H1 (cell line): ENCODE data around the gene ARHGAP26. TPM values are rescaled to one million over a fixed set of nuclear protein-coding genes. Genes with fewer than 3 reads are reported as not detected.

Experiments
- CTCF ChIA-PET: fragments of 300-600 bp; sonication (Branson Sonifier 250); formaldehyde crosslinking; loops from one replicate; lab custom pipeline; 2021; ENCODE audit not compliant: partially characterized antibody; lab: Charles Lee
- POLR2A ChIA-PET: fragments of 300-600 bp; sonication (Branson Sonifier 250); formaldehyde crosslinking; loops from one replicate; lab custom pipeline; 2021; ENCODE audit warnings: inconsistent platforms; ENCODE audit not compliant: partially characterized antibody; lab: Charles Lee
- DNase-seq, 2 experiments: peaks; one replicate each; pipeline versions ENCODE4 v3.0.0 to v3.0.0-alpha.2; 2010 to 2022; ENCODE audit warnings: low spot score in 2 of 2, low read depth in 1 of 2, mixed read lengths in 1 of 2
- FAIRE-seq: peaks from 2 replicates; lab custom pipeline; 2011; peaks lifted over from hg19 to GRCh38; lab: Jason Lieb, UNC
- H2AFZ ChIP-seq: 2 replicates; pipeline ENCODE4 v1.8.1; 2012; ENCODE audit warnings: low read length, inconsistent platforms
- H2AK5ac ChIP-seq: 2 replicates; pipeline ENCODE4 v1.6.1; 2013; ENCODE audit warnings: low read depth, low read length
- H2BK120ac ChIP-seq: replicated peaks from 2 replicates; pipeline ENCODE3; 2013; ENCODE audit warnings: low read depth, low read length, inconsistent platforms
- H2BK12ac ChIP-seq: 2 replicates; pipeline ENCODE4 v1.6.1; 2013; ENCODE audit warnings: low read depth, low read length
- H2BK15ac ChIP-seq: 2 replicates; pipeline ENCODE4 v1.6.1; 2013; ENCODE audit warnings: low read length
- H2BK20ac ChIP-seq: 2 replicates; pipeline ENCODE4 v1.6.1; 2013; ENCODE audit warnings: low read length
- H2BK5ac ChIP-seq: 2 replicates; pipeline ENCODE4 v1.6.1; 2013; ENCODE audit warnings: low read depth, low read length
- H3K14ac ChIP-seq: 2 replicates; pipeline ENCODE4 v1.6.1; 2013; ENCODE audit warnings: inconsistent platforms; ENCODE audit not compliant: insufficient read length
- H3K18ac ChIP-seq: 2 replicates; pipeline ENCODE4 v1.6.1; 2013; ENCODE audit warnings: low read length; ENCODE audit errors: extremely low read depth
- H3K23ac ChIP-seq: 2 replicates; pipeline ENCODE4 v1.6.1; 2013; ENCODE audit warnings: inconsistent platforms; ENCODE audit not compliant: insufficient read length
- H3K23me2 ChIP-seq: 2 replicates; pipeline ENCODE4 v1.6.1; 2013; ENCODE audit warnings: low read depth, low read length
- H3K27ac ChIP-seq: 2 replicates; pipeline ENCODE4 v1.6.1; 2011; ENCODE audit warnings: low read depth, low read length, inconsistent platforms
- H3K27me3 ChIP-seq, 4 experiments: replicated peaks in 1 of 4; 1 replicate in 1 of 4; 2 replicates in 3 of 4; pipeline versions ENCODE4 v1.6.1 to v1.8.1; 2011 to 2013; ENCODE audit warnings: low read length in 3 of 4, mild to moderate bottlenecking in 3 of 4, inconsistent platforms in 2 of 4, mixed read lengths in 2 of 4, moderate library complexity in 1 of 4; ENCODE audit not compliant: control insufficient read depth in 3 of 4, insufficient read depth in 3 of 4; ENCODE audit errors: extremely low read depth in 1 of 4
- H3K36me3 ChIP-seq, 4 experiments: 2 replicates each; pipeline versions ENCODE4 v1.6.1 to v1.8.1; 2011 to 2013; ENCODE audit warnings: mild to moderate bottlenecking in 4 of 4, low read length in 3 of 4, moderate library complexity in 2 of 4, control low read depth in 1 of 4, inconsistent platforms in 1 of 4; ENCODE audit not compliant: insufficient read depth in 4 of 4, control insufficient read depth in 2 of 4
- H3K4ac ChIP-seq: replicated peaks from 2 replicates; pipeline ENCODE3; 2013; ENCODE audit warnings: low read length, low read depth, mixed read lengths, inconsistent platforms; ENCODE audit not compliant: insufficient read length
- H3K4me1 ChIP-seq, 4 experiments: replicated peaks in 1 of 4; 1 replicate in 1 of 4; 2 replicates in 3 of 4; pipeline versions ENCODE4 v1.6.1 to v1.8.1; 2011 to 2013; ENCODE audit warnings: low read length in 3 of 4, inconsistent platforms in 2 of 4, mixed read lengths in 1 of 4; ENCODE audit not compliant: insufficient read depth in 4 of 4, control insufficient read depth in 3 of 4
- H3K4me2 ChIP-seq, 2 experiments: 2 replicates each; pipeline versions ENCODE4 v1.6.1 to v1.8.1; 2011 to 2013; ENCODE audit warnings: low read depth in 2 of 2, low read length in 2 of 2, control low read depth in 1 of 2, inconsistent platforms in 1 of 2, mild to moderate bottlenecking in 1 of 2; ENCODE audit not compliant: insufficient read depth in 1 of 2
- H3K4me3 ChIP-seq, 4 experiments: fragments of 200-600, 300-600 bp in 1 of 4; sonication (generic), shearing (Covaris generic), sonication (Bioruptor Twin) in 1 of 4; 2 replicates each; pipeline versions ENCODE4 v1.5.1 to v1.8.1; 2011 to 2016; ENCODE audit warnings: low read length in 4 of 4, low read depth in 3 of 4, control low read depth in 2 of 4, inconsistent platforms in 2 of 4, mild to moderate bottlenecking in 2 of 4, mixed read lengths in 1 of 4, moderate library complexity in 1 of 4; ENCODE audit not compliant: insufficient read depth in 2 of 4; ENCODE audit errors: extremely low read depth in 1 of 4
- H3K56ac ChIP-seq: replicated peaks from 2 replicates; pipeline ENCODE3; 2013; ENCODE audit warnings: low read depth, mild to moderate bottlenecking, mixed read lengths, low read length, inconsistent platforms; ENCODE audit not compliant: insufficient read length
- H3K79me1 ChIP-seq: 2 replicates; pipeline ENCODE4 v1.6.1; 2013; ENCODE audit warnings: low read depth, low read length, control low read depth
- H3K79me2 ChIP-seq, 2 experiments: 2 replicates each; pipeline versions ENCODE4 v1.6.1 to v1.8.1; 2012 to 2013; ENCODE audit warnings: low read length in 2 of 2, mild to moderate bottlenecking in 2 of 2, inconsistent platforms in 1 of 2; ENCODE audit not compliant: insufficient read depth in 2 of 2, control insufficient read depth in 1 of 2
- H3K9ac ChIP-seq, 4 experiments: replicated peaks in 1 of 4; 1 replicate in 1 of 4; 2 replicates in 3 of 4; pipeline versions ENCODE4 v1.6.1 to v1.8.1; 2011 to 2013; ENCODE audit warnings: low read depth in 3 of 4, low read length in 3 of 4, control low read depth in 2 of 4, mild to moderate bottlenecking in 2 of 4, moderate library complexity in 2 of 4, inconsistent platforms in 1 of 4; ENCODE audit errors: extremely low read depth in 1 of 4
- H3K9me3 ChIP-seq, 2 experiments: 2 replicates each; pipeline versions ENCODE4 v1.6.1 to v1.8.1; 2012 to 2013; ENCODE audit warnings: mild to moderate bottlenecking in 2 of 2, moderate library complexity in 2 of 2, control low read depth in 1 of 2, inconsistent platforms in 1 of 2, low read depth in 1 of 2, low read length in 1 of 2, mixed read lengths in 1 of 2; ENCODE audit not compliant: insufficient read depth in 2 of 2
- H4K20me1 ChIP-seq, 2 experiments: replicated peaks in 1 of 2; 2 replicates each; pipeline versions ENCODE3 to v1.8.1; 2011 to 2013; ENCODE audit warnings: inconsistent platforms in 2 of 2, low read length in 2 of 2, mild to moderate bottlenecking in 1 of 2; ENCODE audit not compliant: insufficient read depth in 2 of 2, control insufficient read depth in 1 of 2
- H4K5ac ChIP-seq: 2 replicates; pipeline ENCODE4 v1.6.1; 2013; ENCODE audit warnings: low read length, low read depth, mixed read lengths, inconsistent platforms; ENCODE audit not compliant: insufficient read length
- H4K8ac ChIP-seq: 2 replicates; pipeline ENCODE4 v1.8.0; 2013; ENCODE audit warnings: mild to moderate bottlenecking, moderate library complexity, low read length, inconsistent platforms; ENCODE audit not compliant: insufficient read depth; ENCODE audit errors: extremely low read depth
- H4K91ac ChIP-seq: replicated peaks from 2 replicates; pipeline ENCODE3; 2013; ENCODE audit warnings: low read length, mixed read lengths, inconsistent platforms; ENCODE audit not compliant: insufficient read length
- BACH1 ChIP-seq: IDR thresholded peaks from 2 replicates; pipeline ENCODE4 v1.6.1; 2012; ENCODE audit warnings: low read length, improper control_type of control experiment
- CBX5 ChIP-seq: fragments of 300-800, 300-1000 bp; sonication (generic); IDR thresholded peaks from 2 replicates; pipeline ENCODE4 v1.7.1; 2016; ENCODE audit warnings: antibody characterized with exemption, low read length, low read depth
- CREB1 ChIP-seq: IDR thresholded peaks from 2 replicates; pipeline ENCODE4 v1.6.1; 2012; ENCODE audit warnings: inconsistent platforms
- FOSL1 ChIP-seq: IDR thresholded peaks from 2 replicates; pipeline ENCODE4 v1.6.1; 2011; ENCODE audit warnings: mild to moderate bottlenecking, low read depth, low read length, moderate library complexity; ENCODE audit not compliant: insufficient read depth
- GABPA ChIP-seq: IDR thresholded peaks from 2 replicates; pipeline ENCODE4 v1.6.1; 2011; ENCODE audit warnings: mild to moderate bottlenecking, low read length, moderate library complexity, borderline replicate concordance; ENCODE audit not compliant: insufficient read depth
- NRF1 ChIP-seq: IDR thresholded peaks from 2 replicates; pipeline ENCODE4 v1.6.1; 2011; ENCODE audit warnings: mild to moderate bottlenecking, low read depth, low read length, improper control_type of control experiment
- POU5F1 ChIP-seq: IDR thresholded peaks from 2 replicates; pipeline ENCODE4 v1.6.1; 2011; ENCODE audit warnings: low read depth, mild to moderate bottlenecking, low read length, moderate library complexity
- RBBP5 ChIP-seq: IDR thresholded peaks from 2 replicates; pipeline ENCODE4 v1.7.1; 2012; ENCODE audit warnings: low read depth, mild to moderate bottlenecking, inconsistent platforms, low read length, moderate library complexity, borderline replicate concordance
- RNF2 ChIP-seq: fragments of 200-900, 300-1000 bp; sonication (generic); IDR thresholded peaks from 2 replicates; pipeline ENCODE4 v1.7.1; 2016; ENCODE audit warnings: borderline replicate concordance, low read depth, mild to moderate bottlenecking, antibody characterized with exemption, low read length; ENCODE audit not compliant: poor library complexity, severe bottlenecking; ENCODE audit errors: missing control alignments
- WGBS, 2 experiments: shearing (Covaris generic) in 1 of 2; methylation state at CpG; one replicate each; pipeline versions ENCODE4 v1.1.6 to v1.1.7; 2013 to 2015; ENCODE audit warnings: low lambda C conversion rate in 2 of 2, mixed read lengths in 2 of 2, inconsistent platforms in 1 of 2, low coverage in 1 of 2, missing lambda C conversion rate in 1 of 2; ENCODE audit not compliant: insufficient replicate concordance in 2 of 2, insufficient coverage in 1 of 2, insufficient read length in 1 of 2; ENCODE audit errors: extremely low coverage in 1 of 2, missing lambda C conversion rate in 1 of 2; 5-methylcytosine and 5-hydroxymethylcytosine counted together
- polyA plus RNA-seq, 7 experiments: library from polyadenylated mRNA; depleted of rRNA in 3 of 7; stranded (reverse) in 5 of 7; unstranded in 2 of 7; fragments of >200 nt in 5 of 7; fragments of 200-250 nt in 2 of 7; gene quantifications; 1 replicate in 5 of 7; 2 replicates in 1 of 7; 4 replicates in 1 of 7; pipeline versions ENCODE4 v1.2.1 to v1.2.3, GENCODE V29; 2011 to 2013; ENCODE audit warnings: missing spikeins in 2 of 7, mixed read lengths in 2 of 7
- total RNA-seq: library from RNA; stranded (reverse); fragmentation: NEBNext Ultra II Directional; extraction: Animal tissue kit (Norgen Biotek cat#: 25700); gene quantifications from 2 replicates; pipeline ENCODE4 v1.2.1, GENCODE V29; 2021

ARHGAP26 gene
- total and polyA plus RNA-seq, 2 of the 8 experiments (the other 6 are each of a cell fraction or from before 2014, with no cell fraction given): 7.1 to 24.8 TPM

GRCh38 chr5:143220748-143221251 is 450.6 kb downstream of the ARHGAP26 start:
- H3K4me2 ChIP-seq: no peak overlapping the region
- H3K4ac ChIP-seq: no peak overlapping the region

More at GRCh38 chr5:143220748-143221251, 450.6 kb downstream of the ARHGAP26 start:
- H3K4me3 ChIP-seq: no peak overlapping the region
- no peak overlapping the region for H3K27ac ChIP-seq
- H3K9me3 ChIP-seq: no peaks in the 10 kb centered on the region
- H4K5ac ChIP-seq: no peak overlapping the region
- no peak overlapping the region for H3K56ac ChIP-seq
- H3K79me1 ChIP-seq: no peaks in the 10 kb centered on the region
- ChIA-PET CTCF (interaction anchor here (3.1 to 4.9 kb wide), 2 partner anchors 12 to 218 kb away, joined by 7 to 33 read pairs; no protein-coding TSS in a partner anchor), POLR2A (no interaction called here)
- H3K14ac ChIP-seq: no peak overlapping the region
- H2AFZ ChIP-seq: no peak overlapping the region
- H3K27me3 ChIP-seq: no peaks in the 10 kb centered on the region
- H2BK15ac ChIP-seq: no peak overlapping the region
- H3K23ac ChIP-seq: no peak overlapping the region
- no peaks in the 10 kb centered on the region for H3K79me2 ChIP-seq
- H4K20me1 ChIP-seq: no peaks in the 10 kb centered on the region
- peaks cover 2% of the 10 kb centered on the region; the same call in 1 of the 2 replicates for H3K23me2 ChIP-seq
- FAIRE-seq (no peak), DNase-seq (no peak)
- H4K8ac ChIP-seq: no peak overlapping the region
- no peak overlapping the region for H2BK120ac ChIP-seq
- no peak overlapping the region for H2BK12ac ChIP-seq
- no peak overlapping the region for H3K9ac ChIP-seq
- H3K36me3 ChIP-seq: no peaks in the 10 kb centered on the region; a peak in 1 of 8 replicates
- TF ChIP-seq POU5F1: no peak
- TF ChIP-seq FOSL1: no peak
- no peak for TF ChIP-seq NRF1
- no peak for TF ChIP-seq CBX5
- TF ChIP-seq RBBP5: no peak
- TF ChIP-seq RNF2: no peak
- no peak for TF ChIP-seq GABPA
- TF ChIP-seq CREB1: no peak
- no peak for TF ChIP-seq BACH1
- 81% methylated on average over 3 of the region's 3 CpGs; no CpG with 5 or more reads in 1 of the 2 experiments for WGBS, 2 experiments
- H3K18ac ChIP-seq: no peak overlapping the region
- H4K91ac ChIP-seq: no peak overlapping the region
- H2BK5ac ChIP-seq: no peak overlapping the region
- no peaks in the 10 kb centered on the region for H3K4me1 ChIP-seq
- no peak overlapping the region for H2BK20ac ChIP-seq
- H2AK5ac ChIP-seq: no peak overlapping the region
